Adipose tissue (tissue), 3 donors: ENCODE data around the gene ARMC9. TPM values are rescaled to one million over a fixed set of nuclear protein-coding genes. Genes with fewer than 3 reads are reported as not detected.

ENCODE experiments used
- polyA plus RNA-seq, 3 donors: library from polyadenylated mRNA; stranded (reverse); fragments of 200-250 nt; gene quantifications; one replicate each; pipeline ENCODE4 v1.2.3, GENCODE V29; 2013
- donor health status: healthy with polysubstance abuse.
- donor health status: Bipolar disorder and iron deficiency.
- donor health status: healthy.

The ARMC9 gene
- polyA plus RNA-seq, 3 donors, result 1.5 to 8.7 (median 4.0) TPM

Other genes starting within 250 kb of the ARMC9 start
- not detected for gene SPATA3, start 202.5 kb upstream of the ARMC9 start, polyA plus RNA-seq
- gene C2orf72, start 161.1 kb upstream of the ARMC9 start, polyA plus RNA-seq, result 1 to 10 TPM in 2 of 3 donors, under 1 TPM in 1; 0.46 to 5.1 (median 1.3) TPM
- 10 to 100 TPM; 10.2 to 38.2 (median 32.5) TPM for gene PSMD1, start 141.8 kb upstream of the ARMC9 start, polyA plus RNA-seq
- gene HTR2B, start 73.6 kb upstream of the ARMC9 start, polyA plus RNA-seq, result under 1 TPM; 0.05 to 0.67 (median 0.12) TPM
- gene B3GNT7, start 197.1 kb downstream of the ARMC9 start, polyA plus RNA-seq, result 1 to 10 TPM; 1.1 to 4.5 (median 3.3) TPM